ENCODE results near the gene HTT-AS. TPM values are rescaled to one million over a fixed set of nuclear protein-coding genes. Genes with fewer than 3 reads are reported as not detected.

The HTT-AS gene
- total and polyA plus RNA-seq, 4 experiments from 2014 or later, result not detected

DNA sequence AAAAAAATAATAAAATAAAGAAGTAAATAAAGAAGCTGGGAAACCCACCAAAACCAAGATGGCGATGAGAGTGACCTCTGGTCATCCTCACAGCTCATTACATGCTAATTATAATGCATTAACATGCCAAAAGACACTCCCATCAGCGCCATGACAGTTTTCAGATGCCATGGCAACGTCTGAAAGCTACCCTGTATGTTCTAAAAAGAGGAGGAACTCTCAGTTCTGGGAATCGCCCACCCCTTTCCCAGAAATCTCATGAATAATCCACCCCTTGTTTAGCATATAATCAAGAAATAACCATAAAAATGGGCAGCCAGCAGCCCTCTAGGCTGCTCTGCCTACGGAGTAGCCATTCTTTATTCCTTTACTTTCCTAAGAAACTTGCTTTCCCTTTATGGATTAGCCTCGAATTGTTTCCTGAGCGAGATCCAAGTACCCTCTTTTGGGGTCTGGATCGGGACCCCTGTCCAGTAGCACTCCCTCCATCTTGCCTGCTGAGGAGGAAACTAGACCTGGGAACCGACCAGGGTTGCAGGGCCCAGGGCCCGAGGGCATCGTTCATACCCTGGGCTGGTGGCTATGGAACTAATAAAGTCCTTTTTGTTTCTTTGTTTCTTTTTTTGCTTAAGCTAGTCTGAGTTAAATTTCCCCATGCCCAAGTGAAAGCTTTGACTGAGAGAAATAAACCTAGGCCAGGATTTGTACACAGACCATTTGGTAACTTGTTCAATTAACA, 30.9 kb downstream of the HTT-AS start:
- Histone ChIP-seq H3K4me1 (ENCODE audit: insufficient read depth, low read length) (peaks cover 44% of the 10 kb centered on the region), H3K27me3 (ENCODE audit: insufficient read depth, low read length) (no peaks in the 10 kb centered on the region), H3K36me3 (ENCODE audit: insufficient read depth, low read length) (no peaks in the 10 kb centered on the region), H3K9me3 (ENCODE audit: control insufficient read depth in 1 of 2, low read length in 2 of 2) (no peaks in the 10 kb centered on the region), H3K27ac (ENCODE audit: low read depth, low read length) (no peak overlapping the region), H3K4me3 (ENCODE audit: low read length in 2 of 2) (no peak overlapping the region)
- H3K36me3 Mint-ChIP-seq, result peaks cover 3 to 10% of the 10 kb centered on the region in 2 donors
- H3K9me3 Mint-ChIP-seq, result peaks cover 0 to 6% (median 5%) of the 10 kb centered on the region in 8 donors
- intact Hi-C loops (cut with micrococcal nuclease), result no loop called here
- no peak for DNase-seq
- H3K27me3 Mint-ChIP-seq, result no peaks in the 10 kb centered on the region
- H3K4me3 Mint-ChIP-seq, result peak overlapping the region in 2 of 8 donors; percentile 7 to 24
- H3K4me1 Mint-ChIP-seq, result peaks cover 21 to 65% (median 39%) of the 10 kb centered on the region in 4 donors
- CTCF ChIA-PET (ENCODE audit: partially characterized antibody), result interaction anchor here (0.5 kb wide), 1 partner anchor 265 kb away, joined by 3 read pairs; no protein-coding TSS in a partner anchor
- H3K27ac Mint-ChIP-seq, result peak overlapping the region in 4 of 7 donors; percentile 25 to 68 (median 40)
- POLR2A ChIA-PET (ENCODE audit: partially characterized antibody), result no interaction called here

DNA sequence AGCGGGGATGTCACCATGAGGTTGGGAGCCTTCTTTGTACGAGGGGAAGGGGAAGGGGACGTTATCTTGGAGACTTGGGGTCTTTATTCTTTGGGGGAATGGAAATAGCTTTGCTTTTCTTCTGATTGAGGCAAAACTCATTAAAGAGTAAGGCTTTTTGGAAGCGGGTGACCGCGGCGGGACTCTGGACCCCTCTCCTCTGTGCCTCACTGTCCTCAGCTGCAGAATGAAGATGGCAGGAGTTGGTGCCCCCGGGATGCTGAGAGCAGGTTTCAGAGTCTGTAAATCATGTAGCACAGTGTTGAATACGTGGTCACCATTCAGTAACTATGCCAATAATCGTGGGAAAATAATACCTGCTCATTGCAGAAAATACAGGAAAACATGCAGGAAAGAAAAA, 32.1 kb downstream of the HTT-AS start:
- Histone ChIP-seq H3K4me1 (ENCODE audit: insufficient read depth, low read length) (peaks cover 51% of the 10 kb centered on the region), H3K27ac (ENCODE audit: low read depth, low read length) (no peak overlapping the region), H3K9me3 (ENCODE audit: control insufficient read depth in 1 of 2, low read length in 2 of 2) (no peaks in the 10 kb centered on the region), H3K27me3 (ENCODE audit: insufficient read depth, low read length) (no peaks in the 10 kb centered on the region), H3K4me3 (ENCODE audit: low read length in 2 of 2) (peak overlapping the region; percentile 30 to 53), H3K36me3 (ENCODE audit: insufficient read depth, low read length) (no peaks in the 10 kb centered on the region)
- peak overlapping the region; percentile 84 to 91 (median 89) for H3K4me3 Mint-ChIP-seq
- POLR2A ChIA-PET (ENCODE audit: partially characterized antibody), result interaction anchor here (1.5 to 2.0 kb wide), 2 partner anchors 79 to 107 kb away, joined by 4 to 7 read pairs; partner anchors contain the start of genes GRK4 and NOP14
- peaks cover 0 to 6% (median 5%) of the 10 kb centered on the region in 8 donors for H3K9me3 Mint-ChIP-seq
- peak overlapping the region; percentile 77 to 94 (median 85) for H3K27ac Mint-ChIP-seq
- peaks cover 0 to 2% of the 10 kb centered on the region in 2 donors for H3K27me3 Mint-ChIP-seq
- no peak for DNase-seq
- intact Hi-C loops (cut with micrococcal nuclease), result no loop called here
- CTCF ChIA-PET (ENCODE audit: partially characterized antibody), result no interaction called here
- peaks cover 3 to 10% of the 10 kb centered on the region in 2 donors for H3K36me3 Mint-ChIP-seq
- H3K4me1 Mint-ChIP-seq, result peaks cover 24 to 65% (median 41%) of the 10 kb centered on the region in 4 donors

DNA sequence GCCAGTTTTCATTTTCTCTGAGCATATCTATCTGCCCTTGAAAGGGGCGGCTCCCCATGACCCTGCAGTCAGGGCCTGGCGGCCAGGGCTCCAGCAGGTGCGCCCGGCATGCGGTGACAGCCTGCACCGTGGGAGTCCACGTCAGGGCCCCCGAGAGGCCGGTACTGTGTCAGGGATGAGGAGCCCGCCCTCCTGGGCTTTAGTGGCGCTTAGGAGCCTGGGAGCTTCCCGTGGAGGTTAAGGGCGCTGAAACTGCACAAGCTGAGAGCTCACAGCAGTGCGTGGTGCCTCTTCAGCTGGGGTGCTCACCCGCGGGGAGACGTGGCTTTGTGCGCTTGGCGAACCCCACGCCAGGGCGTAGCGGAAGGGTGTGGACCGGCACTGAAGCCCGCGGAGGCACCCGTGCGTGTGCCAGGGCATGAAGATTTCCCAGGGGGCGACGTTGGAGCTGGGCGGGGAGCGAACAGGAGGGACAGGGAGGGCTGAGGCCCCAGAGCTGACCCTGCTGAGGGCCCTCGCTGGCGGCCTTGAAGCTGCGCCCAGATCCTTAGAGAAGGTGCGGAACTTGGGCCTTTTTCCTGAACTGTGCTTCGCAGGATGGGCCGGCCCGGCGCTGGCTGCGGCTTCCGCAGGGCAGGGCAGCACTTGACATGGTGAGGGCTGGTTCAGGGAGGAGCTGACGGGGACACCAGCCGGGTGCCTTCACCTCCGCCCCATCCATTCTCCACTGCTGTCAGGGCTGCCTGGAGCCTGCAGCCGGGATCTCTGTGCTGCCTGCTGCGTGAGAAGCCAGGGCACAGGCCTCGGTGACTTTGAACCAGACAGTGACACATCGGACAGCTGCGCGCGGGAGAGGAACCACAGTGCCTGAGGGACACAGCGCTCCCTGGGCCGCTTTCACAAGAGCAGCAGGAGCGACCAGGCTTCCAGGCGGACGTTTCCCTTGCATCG, 32.9 kb downstream of the HTT-AS start:
- H3K4me3 Mint-ChIP-seq, result peak overlapping the region; percentile 84 to 91 (median 89)
- DNase-seq, result peak; percentile 29 to 63 (median 45)
- ChIA-PET CTCF (ENCODE audit: partially characterized antibody) (no interaction called here), POLR2A (ENCODE audit: partially characterized antibody) (interaction anchor here (0.8 to 2.0 kb wide), 3 partner anchors 78 to 106 kb away, joined by 3 to 7 read pairs (median 4); partner anchors contain the start of genes GRK4 and NOP14)
- H3K4me3 ChIP-seq (ENCODE audit: low read length in 2 of 2), result peak overlapping the region; percentile 30 to 53
- H3K27ac ChIP-seq (ENCODE audit: low read depth, low read length), result peak overlapping the region; percentile 44
- intact Hi-C loops (cut with micrococcal nuclease), result no loop called here
- peaks cover 56% of the 10 kb centered on the region for H3K4me1 ChIP-seq (ENCODE audit: insufficient read depth, low read length)
- H3K9me3 ChIP-seq (ENCODE audit: control insufficient read depth in 1 of 2, low read length in 2 of 2), result no peaks in the 10 kb centered on the region
- H3K27me3 ChIP-seq (ENCODE audit: insufficient read depth, low read length), result no peaks in the 10 kb centered on the region
- no peaks in the 10 kb centered on the region for H3K36me3 ChIP-seq (ENCODE audit: insufficient read depth, low read length)
- peaks cover 29 to 69% (median 46%) of the 10 kb centered on the region in 4 donors for H3K4me1 Mint-ChIP-seq
- peaks cover 0 to 4% of the 10 kb centered on the region in 2 donors for H3K27me3 Mint-ChIP-seq
- H3K36me3 Mint-ChIP-seq, result peaks cover 3 to 10% of the 10 kb centered on the region in 2 donors
- H3K9me3 Mint-ChIP-seq, result peaks cover 0 to 6% (median 5%) of the 10 kb centered on the region in 8 donors
- H3K27ac Mint-ChIP-seq, result peak overlapping the region; percentile 77 to 94 (median 85)

DNA sequence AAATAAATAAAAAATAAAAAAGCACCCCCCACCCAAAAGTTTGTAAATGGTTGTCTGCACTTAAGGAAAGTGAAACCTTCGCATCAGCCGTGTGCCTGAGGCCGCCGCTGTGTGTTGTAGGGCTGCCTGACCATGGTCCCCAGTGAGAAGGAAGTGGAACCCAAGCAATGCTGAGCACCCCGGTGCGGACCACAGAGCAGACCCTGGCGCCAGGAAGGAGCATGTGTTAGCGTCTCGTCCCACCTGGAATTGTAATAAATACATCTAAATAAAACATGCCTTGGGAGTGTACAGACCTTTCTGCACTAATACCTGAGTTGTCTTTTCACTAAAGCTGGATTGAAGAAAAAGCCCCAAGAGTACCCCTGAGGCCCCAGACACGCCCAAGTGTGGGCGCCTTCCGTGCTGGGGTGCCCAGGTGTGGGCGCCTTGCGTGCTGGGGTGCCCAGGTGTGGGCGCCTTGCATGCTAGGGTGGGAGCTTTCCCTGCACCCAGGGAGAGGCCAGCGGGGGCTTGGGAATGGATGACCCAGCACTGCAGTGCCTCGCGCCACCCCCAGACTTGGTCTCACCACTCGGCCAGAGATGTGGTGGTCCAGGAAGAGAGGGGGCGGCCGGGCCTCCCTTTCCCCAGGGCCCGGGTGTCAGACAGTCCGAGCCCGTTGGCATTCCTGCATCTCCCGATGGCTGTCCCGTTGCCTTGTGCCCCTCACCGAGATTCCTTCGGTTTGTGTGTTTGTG, 33.7 kb downstream of the HTT-AS start:
- no peak for DNase-seq
- Mint-ChIP-seq H3K27ac (peak overlapping the region in 1 of 7 donors; percentile 85), H3K4me1 (peaks cover 27 to 62% (median 44%) of the 10 kb centered on the region in 4 donors), H3K4me3 (peak overlapping the region; percentile 67 to 91 (median 88)), H3K27me3 (peaks cover 1 to 4% of the 10 kb centered on the region in 2 donors), H3K9me3 (peaks cover 0 to 4% (median 3%) of the 10 kb centered on the region in 8 donors), H3K36me3 (peaks cover 1 to 9% of the 10 kb centered on the region in 2 donors)
- intact Hi-C loops (cut with micrococcal nuclease), result no loop called here
- ChIA-PET POLR2A (ENCODE audit: partially characterized antibody) (interaction anchor here (0.8 to 2.0 kb wide), 3 partner anchors 78 to 105 kb away, joined by 3 to 7 read pairs (median 4); partner anchors contain the start of genes GRK4 and NOP14), CTCF (ENCODE audit: partially characterized antibody) (no interaction called here)
- Histone ChIP-seq H3K36me3 (ENCODE audit: insufficient read depth, low read length) (no peaks in the 10 kb centered on the region), H3K4me1 (ENCODE audit: insufficient read depth, low read length) (peaks cover 47% of the 10 kb centered on the region), H3K9me3 (ENCODE audit: control insufficient read depth in 1 of 2, low read length in 2 of 2) (no peaks in the 10 kb centered on the region), H3K27ac (ENCODE audit: low read depth, low read length) (peak overlapping the region; percentile 44), H3K4me3 (ENCODE audit: low read length in 2 of 2) (peak overlapping the region; percentile 30 to 53), H3K27me3 (ENCODE audit: insufficient read depth, low read length) (no peaks in the 10 kb centered on the region)

DNA sequence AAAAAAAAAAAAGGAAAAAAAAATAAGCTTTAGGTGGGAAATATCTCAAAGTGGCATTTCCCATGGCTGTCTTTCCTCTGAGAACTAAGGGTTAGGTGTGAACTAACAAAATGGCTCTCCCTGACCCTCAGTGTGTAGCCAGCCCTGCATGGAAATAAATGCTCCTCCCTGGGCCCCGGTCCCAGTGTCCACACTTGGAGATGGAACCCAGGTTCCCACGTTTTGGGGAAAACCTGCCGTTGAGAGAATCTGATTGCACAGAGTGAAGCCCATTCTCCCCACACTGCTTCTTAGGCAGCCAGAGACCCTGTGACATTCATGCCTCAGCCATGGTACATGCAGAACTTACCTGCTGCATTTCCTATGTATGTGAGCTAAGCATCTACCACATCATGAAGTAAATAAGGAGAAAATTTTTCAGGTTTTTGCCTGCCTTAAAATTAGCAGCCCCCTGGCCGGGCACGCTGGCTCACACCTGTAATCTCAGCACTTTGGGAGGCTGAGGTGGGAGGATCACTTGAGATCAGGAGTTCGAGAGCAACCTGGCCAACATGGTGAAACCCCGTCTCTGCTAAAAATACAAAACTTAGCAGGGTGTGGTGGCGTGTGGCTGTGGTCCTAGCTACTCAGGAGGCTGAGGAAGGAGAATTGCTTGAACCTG, 34.5 kb downstream of the HTT-AS start:
- Mint-ChIP-seq H3K27ac (no peak overlapping the region), H3K4me3 (peak overlapping the region in 3 of 8 donors; percentile 32 to 59 (median 36)), H3K9me3 (no peaks in the 10 kb centered on the region), H3K4me1 (peaks cover 19 to 54% (median 36%) of the 10 kb centered on the region in 4 donors), H3K36me3 (peaks cover 0 to 4% of the 10 kb centered on the region in 2 donors), H3K27me3 (peaks cover 1 to 4% of the 10 kb centered on the region in 2 donors)
- intact Hi-C loops (cut with micrococcal nuclease), result no loop called here
- no peaks in the 10 kb centered on the region for H3K9me3 ChIP-seq (ENCODE audit: control insufficient read depth in 1 of 2, low read length in 2 of 2)
- H3K27me3 ChIP-seq (ENCODE audit: insufficient read depth, low read length), result no peaks in the 10 kb centered on the region
- no peak overlapping the region for H3K4me3 ChIP-seq (ENCODE audit: low read length in 2 of 2)
- POLR2A ChIA-PET (ENCODE audit: partially characterized antibody), result no interaction called here
- no peak overlapping the region for H3K27ac ChIP-seq (ENCODE audit: low read depth, low read length)
- CTCF ChIA-PET (ENCODE audit: partially characterized antibody), result interaction anchor here (0.6 to 1.1 kb wide), 3 partner anchors 9 to 276 kb away, joined by 3 read pairs; no protein-coding TSS in a partner anchor
- no peak for DNase-seq
- no peaks in the 10 kb centered on the region for H3K36me3 ChIP-seq (ENCODE audit: insufficient read depth, low read length)
- H3K4me1 ChIP-seq (ENCODE audit: insufficient read depth, low read length), result peaks cover 39% of the 10 kb centered on the region

DNA sequence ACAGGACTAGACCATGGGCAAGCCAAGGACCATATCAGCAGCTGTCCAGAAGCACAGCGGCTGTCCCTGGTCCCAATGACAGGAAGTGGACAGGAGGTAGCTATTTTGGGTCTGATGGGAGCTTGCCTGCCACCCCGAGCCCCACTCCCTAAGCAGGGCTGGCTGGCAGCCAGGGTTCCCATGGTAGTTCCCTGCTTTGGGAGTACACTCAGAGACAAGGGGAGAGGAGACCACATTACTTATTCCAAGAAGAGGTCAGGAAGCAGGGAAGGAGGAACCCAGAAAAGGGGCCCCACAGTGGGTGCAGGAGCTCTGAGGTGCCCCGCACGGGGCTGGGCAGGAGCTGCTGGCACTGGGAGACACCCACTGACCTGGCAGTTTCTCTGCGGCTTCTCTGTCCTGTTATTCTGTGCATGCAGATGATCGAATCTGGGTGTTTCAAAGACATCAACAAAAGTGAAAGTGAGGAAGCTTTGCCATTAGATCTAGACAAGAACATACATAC, 36.3 kb downstream of the HTT-AS start:
- ChIA-PET POLR2A (ENCODE audit: partially characterized antibody) (interaction anchor here (0.8 to 1.2 kb wide), 3 partner anchors 74 to 274 kb away, joined by 3 to 5 read pairs (median 4); partner anchors contain the start of genes GRK4 and NOP14), CTCF (ENCODE audit: partially characterized antibody) (interaction anchor here (0.7 to 2.3 kb wide), 9 partner anchors 7 to 275 kb away, joined by 3 to 11 read pairs (median 5); partner anchors contain the start of genes GRK4 and NOP14)
- H3K27ac ChIP-seq (ENCODE audit: low read depth, low read length), result no peak overlapping the region
- Mint-ChIP-seq H3K4me1 (peaks cover 15 to 44% (median 31%) of the 10 kb centered on the region in 4 donors), H3K4me3 (peak overlapping the region; percentile 63 to 86 (median 72)), H3K9me3 (no peaks in the 10 kb centered on the region), H3K27ac (peak overlapping the region in 5 of 7 donors; percentile 5 to 74 (median 47)), H3K27me3 (peaks cover 1 to 4% of the 10 kb centered on the region in 2 donors), H3K36me3 (peaks cover 0 to 4% of the 10 kb centered on the region in 2 donors)
- peaks cover 34% of the 10 kb centered on the region for H3K4me1 ChIP-seq (ENCODE audit: insufficient read depth, low read length)
- intact Hi-C loops (cut with micrococcal nuclease), result loop anchor here (1.0 kb wide), 2 partner anchors 60 to 274 kb away; no protein-coding TSS in a partner anchor
- DNase-seq, result no peak
- H3K4me3 ChIP-seq (ENCODE audit: low read length in 2 of 2), result peak overlapping the region in 1 of 2 donors; percentile 10
- no peaks in the 10 kb centered on the region for H3K27me3 ChIP-seq (ENCODE audit: insufficient read depth, low read length)
- H3K36me3 ChIP-seq (ENCODE audit: insufficient read depth, low read length), result no peaks in the 10 kb centered on the region
- no peaks in the 10 kb centered on the region for H3K9me3 ChIP-seq (ENCODE audit: control insufficient read depth in 1 of 2, low read length in 2 of 2)
